Measurements from ENCODE around the gene LRRC4.

Gene LRRC4

GRCh38 chr7:128057909-128058308, 26.7 kb upstream of the LRRC4 start:
- TF ChIP-seq CTCF (IDR thresholded peaks at IDR 0.05; ENCODE audit: low read depth, low read length), result no peak
- H3K4me3 ChIP-seq (ENCODE audit: low read depth, low read length), result no peak overlapping the region

GRCh38 chr7:128056901-128057300, 25.7 kb upstream of the LRRC4 start:
- no peak overlapping the region for H3K4me3 ChIP-seq (ENCODE audit: low read depth, low read length)
- no peak for TF ChIP-seq CTCF (IDR thresholded peaks at IDR 0.05; ENCODE audit: low read depth, low read length)

GRCh38 chr7:128055637-128056036, 24.4 kb upstream of the LRRC4 start:
- TF ChIP-seq CTCF (IDR thresholded peaks at IDR 0.05; ENCODE audit: low read depth, low read length), result no peak
- no peak overlapping the region for H3K4me3 ChIP-seq (ENCODE audit: low read depth, low read length)

- H3K4me3 ChIP-seq (ENCODE audit: low read depth, low read length), result no peak overlapping the region
- no peak for TF ChIP-seq CTCF (IDR thresholded peaks at IDR 0.05; ENCODE audit: low read depth, low read length)
These were observed 23.3 kb upstream of the LRRC4 start for GRCh38 chr7:128054511-128054910.

- no peak overlapping the region for H3K4me3 ChIP-seq (ENCODE audit: low read depth, low read length)
- no peak for TF ChIP-seq CTCF (IDR thresholded peaks at IDR 0.05; ENCODE audit: low read depth, low read length)
These were observed 22.8 kb upstream of the LRRC4 start for GRCh38 chr7:128053991-128054390.

GRCh38 chr7:128053023-128053422, 21.8 kb upstream of the LRRC4 start:
- TF ChIP-seq CTCF (IDR thresholded peaks at IDR 0.05; ENCODE audit: low read depth, low read length), result no peak
- no peak overlapping the region for H3K4me3 ChIP-seq (ENCODE audit: low read depth, low read length)

- no peak overlapping the region for H3K4me3 ChIP-seq (ENCODE audit: low read depth, low read length)
- no peak for TF ChIP-seq CTCF (IDR thresholded peaks at IDR 0.05; ENCODE audit: low read depth, low read length)
These were observed 21.2 kb upstream of the LRRC4 start for GRCh38 chr7:128052404-128052803.
